ENCODE results near the gene EIF4G3. TPM values are rescaled to one million over a fixed set of nuclear protein-coding genes. Genes with fewer than 3 reads are reported as not detected.

The EIF4G3 gene
- total and polyA plus RNA-seq, 9 of the 15 experiments (the other 6 are each of a cell fraction or from before 2014, with no cell fraction given), result 6.7 to 40.5 (median 32.1) TPM

GRCh38 chr1:21165646-21166045, 11.1 kb downstream of the EIF4G3 start:
- WGBS (ENCODE audit: insufficient coverage, low coverage, missing lambda C conversion rate), result 63% methylated on average over 1 of the region's 1 CpG
- Histone ChIP-seq H3K4me3 (no peak overlapping the region), H3K9ac (ENCODE audit: insufficient read depth in 1 of 2, low read depth in 2 of 2, low read length in 2 of 2) (no peak overlapping the region), H3K9me1 (ENCODE audit: control insufficient read depth, insufficient read depth, low read length) (no peaks in the 10 kb centered on the region), H3K27me3 (ENCODE audit: control insufficient read depth in 2 of 2, insufficient read depth in 2 of 2, low read length in 2 of 2) (no peaks in the 10 kb centered on the region), H3K36me3 (ENCODE audit: control insufficient read depth, insufficient read depth, low read length) (peaks cover 19% of the 10 kb centered on the region; the same call in 2 of the 3 replicates), H4K20me1 (replicated peaks; ENCODE audit: control insufficient read depth, insufficient read depth, low read length) (no peaks in the 10 kb centered on the region), H3K9me3 (replicated peaks; ENCODE audit: control insufficient read depth, insufficient read depth, low read depth, low read length) (no peaks in the 10 kb centered on the region), H2AFZ (ENCODE audit: low read depth, low read length) (no peak overlapping the region), H3K4me1 (replicated peaks in 1 of 2; ENCODE audit: control insufficient read depth in 2 of 2, insufficient read depth in 2 of 2, low read length in 2 of 2) (peaks cover 0 to 4% of the 10 kb centered on the region in 2 experiments; a peak in 2 of 5 replicates), H3K4me2 (ENCODE audit: insufficient read depth, low read length) (no peak overlapping the region), H3K27ac (ENCODE audit: extremely low read depth, low read depth, low read length) (peak overlapping the region; percentile 2; the same call in 1 of the 3 replicates), H3K79me2 (ENCODE audit: control insufficient read depth, insufficient read depth, low read length) (peaks cover 39% of the 10 kb centered on the region)
- intact Hi-C loops (cut with micrococcal nuclease) (no loop called here), in situ Hi-C loops (cut with MboI) (no loop called here)
- no TSS peak for BruUV-seq (replicated peaks)
- ATAC-seq, result peak; percentile 46
- POLR2A ChIA-PET, result interaction anchor here (0.7 to 0.8 kb wide), 2 partner anchors 10 to 12 kb away, joined by 3 to 5 read pairs; no protein-coding TSS in a partner anchor
- DNase-seq (ENCODE audit: extremely low read depth in 1 of 4, low spot score in 3 of 4), result no peak
- CTCF ChIA-PET (ENCODE audit: low intra/inter-chr PET ratio), result no interaction called here
- FAIRE-seq, result no peak
- TF ChIP-seq, protein P1, sequence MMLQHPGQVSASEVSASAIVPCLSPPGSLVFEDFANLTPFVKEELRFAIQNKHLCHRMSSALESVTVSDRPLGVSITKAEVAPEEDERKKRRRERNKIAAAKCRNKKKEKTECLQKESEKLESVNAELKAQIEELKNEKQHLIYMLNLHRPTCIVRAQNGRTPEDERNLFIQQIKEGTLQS (IDR thresholded peaks at IDR 0.05), result peak; percentile 61
- TF ChIP-seq, protein P1 (CRISPR knock-in tag; conservative IDR thresholded peaks at IDR 0.05), result no peak
- TF ChIP-seq ARID3B (CRISPR knock-in tag; IDR thresholded peaks at IDR 0.05; ENCODE audit: borderline replicate concordance) (no peak), FOXM1 (IDR thresholded peaks at IDR 0.05; ENCODE audit: low read depth) (peak; percentile 31; the same call in 1 of the 2 replicates), FOXM1 (CRISPR knock-in tag; IDR thresholded peaks at IDR 0.05; ENCODE audit: low read depth) (no peak), HNRNPLL (IDR thresholded peaks at IDR 0.05; ENCODE audit: low read depth, low read length, poor library complexity, severe bottlenecking) (no peak)
- TF ChIP-seq, protein P2, sequence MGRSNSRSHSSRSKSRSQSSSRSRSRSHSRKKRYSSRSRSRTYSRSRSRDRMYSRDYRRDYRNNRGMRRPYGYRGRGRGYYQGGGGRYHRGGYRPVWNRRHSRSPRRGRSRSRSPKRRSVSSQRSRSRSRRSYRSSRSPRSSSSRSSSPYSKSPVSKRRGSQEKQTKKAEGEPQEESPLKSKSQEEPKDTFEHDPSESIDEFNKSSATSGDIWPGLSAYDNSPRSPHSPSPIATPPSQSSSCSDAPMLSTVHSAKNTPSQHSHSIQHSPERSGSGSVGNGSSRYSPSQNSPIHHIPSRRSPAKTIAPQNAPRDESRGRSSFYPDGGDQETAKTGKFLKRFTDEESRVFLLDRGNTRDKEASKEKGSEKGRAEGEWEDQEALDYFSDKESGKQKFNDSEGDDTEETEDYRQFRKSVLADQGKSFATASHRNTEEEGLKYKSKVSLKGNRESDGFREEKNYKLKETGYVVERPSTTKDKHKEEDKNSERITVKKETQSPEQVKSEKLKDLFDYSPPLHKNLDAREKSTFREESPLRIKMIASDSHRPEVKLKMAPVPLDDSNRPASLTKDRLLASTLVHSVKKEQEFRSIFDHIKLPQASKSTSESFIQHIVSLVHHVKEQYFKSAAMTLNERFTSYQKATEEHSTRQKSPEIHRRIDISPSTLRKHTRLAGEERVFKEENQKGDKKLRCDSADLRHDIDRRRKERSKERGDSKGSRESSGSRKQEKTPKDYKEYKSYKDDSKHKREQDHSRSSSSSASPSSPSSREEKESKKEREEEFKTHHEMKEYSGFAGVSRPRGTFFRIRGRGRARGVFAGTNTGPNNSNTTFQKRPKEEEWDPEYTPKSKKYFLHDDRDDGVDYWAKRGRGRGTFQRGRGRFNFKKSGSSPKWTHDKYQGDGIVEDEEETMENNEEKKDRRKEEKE (IDR thresholded peaks at IDR 0.05; ENCODE audit: borderline replicate concordance in 1 of 2, control insufficient read depth in 1 of 2, low read depth in 2 of 2, low read length in 1 of 2), result no peak

Data from K562 (cell line).